SKM-1 treated with dmso at 0.1 percent for 144 hours (cell line): Measurements from ENCODE around the gene NUDT4B.
"Not testable (repeated sequence)": the region's sequence is repeated elsewhere in the genome, so short reads cannot be mapped to it uniquely, and the experiment has no call there.

Experiments
- DNase-seq: peaks from one replicate; lab custom pipeline; 2025; ENCODE audit not compliant: unreplicated experiment; lab: John Stamatoyannopoulos, UW

Gene NUDT4B

DNA sequence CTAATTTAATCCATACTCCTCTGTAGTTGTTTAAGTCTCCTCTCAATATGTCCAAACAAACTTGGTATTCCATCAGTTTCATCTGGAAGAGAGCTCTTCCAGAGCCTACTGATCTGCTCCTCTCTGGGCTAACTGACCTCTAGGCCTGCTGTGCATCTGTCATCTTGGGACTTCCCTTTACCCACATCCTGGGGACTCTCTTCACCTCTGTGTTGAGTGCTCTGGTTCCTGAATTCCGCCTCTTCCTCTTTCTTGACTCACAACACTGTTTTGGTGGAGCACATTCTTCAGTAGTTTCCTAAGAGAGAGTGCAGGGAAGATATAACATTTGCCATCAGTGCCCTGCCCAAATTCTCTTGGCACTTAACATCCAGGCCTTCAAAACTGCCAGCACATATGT, 13.0 kb upstream of the NUDT4B start:
- DNase-seq: not testable (repeated sequence)

- DNase-seq: not testable (repeated sequence)
Measured at GRCh38 chr1:148738667-148739066, 9.9 kb upstream of the NUDT4B start.

- not testable (repeated sequence) for DNase-seq
Measured at GRCh38 chr1:148743200-148743599, 5.4 kb upstream of the NUDT4B start.

DNA sequence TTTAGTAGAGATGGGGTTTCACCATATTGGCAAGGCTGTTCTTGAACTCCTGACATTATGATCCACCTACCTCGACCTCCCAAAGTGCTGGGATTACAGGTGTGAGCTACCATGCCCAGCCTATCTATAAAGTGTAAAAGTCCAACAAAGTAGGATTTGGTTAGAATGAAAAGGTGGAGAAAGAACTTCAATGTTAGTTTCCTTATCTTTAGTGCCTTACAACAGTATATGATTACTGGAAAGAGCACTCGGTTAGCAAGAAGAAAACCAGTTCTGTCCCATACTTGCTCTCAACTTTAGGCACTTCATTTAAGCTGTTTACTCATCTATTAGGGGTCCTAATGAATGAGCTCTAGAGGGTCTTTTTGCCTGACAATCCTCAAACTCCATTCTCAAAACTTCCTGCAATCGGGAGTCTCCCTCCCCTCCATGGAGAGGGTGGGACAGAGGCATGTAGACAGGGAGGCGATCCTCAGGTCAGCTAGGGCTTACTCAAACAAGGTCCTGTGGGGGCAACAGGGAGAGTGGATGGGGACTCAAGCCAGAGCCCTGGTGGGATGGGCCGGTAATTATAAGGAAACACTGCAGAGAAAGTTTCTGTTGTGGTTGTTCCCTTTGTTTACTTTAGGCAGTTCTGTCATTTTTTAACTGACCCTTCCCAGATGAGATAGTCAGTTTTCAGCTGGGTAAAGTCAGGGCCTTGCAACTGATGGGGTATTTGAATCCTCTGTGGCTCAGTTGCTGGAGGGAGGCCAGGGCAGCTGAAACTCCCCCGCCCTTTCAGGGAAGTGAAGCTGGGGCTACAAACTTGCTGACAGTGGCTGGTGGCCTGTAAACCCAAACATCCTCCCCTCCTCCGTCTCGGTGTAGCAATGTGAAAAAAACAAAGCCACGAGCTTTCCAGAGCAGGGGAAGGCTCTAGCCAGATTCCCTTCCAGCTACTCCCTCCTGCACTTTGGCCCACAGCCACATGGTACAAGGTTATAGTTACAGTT, 4.6 kb upstream of the NUDT4B start:
- not testable (repeated sequence) for DNase-seq

GRCh38 chr1:148749335-148749681, 734 bp downstream of the NUDT4B start:
- not testable (repeated sequence) for DNase-seq

- DNase-seq: not testable (repeated sequence)
Measured at GRCh38 chr1:148756231-148756630, 7.7 kb downstream of the NUDT4B start.

DNA sequence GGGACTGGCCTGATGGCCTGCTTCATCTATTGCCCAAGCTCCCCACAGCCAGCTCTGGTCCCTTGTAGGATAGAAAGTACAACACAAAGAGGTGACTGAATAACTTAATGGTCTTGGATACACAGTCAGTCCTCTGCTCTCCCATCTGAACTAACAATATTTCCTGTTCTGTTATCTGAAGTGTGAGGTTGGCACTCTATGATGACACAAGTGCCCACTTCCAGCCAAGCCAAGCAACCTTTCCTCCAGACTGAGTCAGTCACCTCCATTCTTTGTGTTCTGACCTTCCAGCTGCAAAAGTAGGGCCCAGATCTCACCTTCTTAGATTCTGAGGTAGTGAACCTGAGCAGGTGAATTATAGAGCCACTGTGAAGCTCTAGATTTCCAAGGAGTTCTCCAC, 8.9 kb downstream of the NUDT4B start:
- DNase-seq: not testable (repeated sequence)

DNA sequence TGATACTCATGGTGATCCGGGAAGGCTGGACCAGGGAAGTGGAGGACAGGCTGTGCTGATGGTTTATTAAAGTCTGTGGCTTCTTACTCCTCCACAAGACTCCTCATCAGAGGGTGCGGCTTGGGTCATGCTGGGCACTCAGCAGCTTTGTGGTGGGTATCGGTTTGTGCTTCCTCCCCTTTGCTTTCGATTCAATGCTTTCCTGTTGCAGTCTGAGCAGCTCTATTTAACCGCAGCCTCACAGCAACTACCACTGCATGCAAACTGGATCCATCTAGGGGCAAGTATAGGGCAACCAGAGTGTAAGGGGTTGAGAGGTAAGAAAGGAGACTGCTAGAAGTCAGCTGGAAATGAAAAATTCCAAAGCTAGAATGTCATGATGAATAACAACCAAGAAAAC, 9.8 kb downstream of the NUDT4B start:
- not testable (repeated sequence) for DNase-seq

DNA sequence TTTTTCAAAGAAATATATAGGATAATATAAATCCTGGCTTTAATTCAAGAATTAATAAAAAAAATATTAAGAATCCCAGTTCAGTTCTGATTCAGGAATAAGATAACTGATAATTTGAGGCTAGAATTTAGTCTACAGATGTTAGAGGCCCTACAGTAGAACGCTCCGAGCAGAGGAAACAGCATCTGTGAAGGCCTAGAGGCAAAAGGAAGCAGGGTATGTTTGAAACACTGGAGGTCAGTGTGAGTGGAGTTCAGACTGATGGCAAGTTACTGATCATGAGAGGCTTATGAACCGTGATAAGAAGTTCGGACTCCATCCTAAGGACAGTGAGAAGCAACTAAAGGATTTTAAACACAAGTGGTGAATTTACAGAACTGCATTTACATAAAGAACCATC, 10.4 kb downstream of the NUDT4B start:
- DNase-seq: not testable (repeated sequence)

- DNase-seq: not testable (repeated sequence)
Measured at GRCh38 chr1:148759749-148760148, 11.2 kb downstream of the NUDT4B start.

DNA sequence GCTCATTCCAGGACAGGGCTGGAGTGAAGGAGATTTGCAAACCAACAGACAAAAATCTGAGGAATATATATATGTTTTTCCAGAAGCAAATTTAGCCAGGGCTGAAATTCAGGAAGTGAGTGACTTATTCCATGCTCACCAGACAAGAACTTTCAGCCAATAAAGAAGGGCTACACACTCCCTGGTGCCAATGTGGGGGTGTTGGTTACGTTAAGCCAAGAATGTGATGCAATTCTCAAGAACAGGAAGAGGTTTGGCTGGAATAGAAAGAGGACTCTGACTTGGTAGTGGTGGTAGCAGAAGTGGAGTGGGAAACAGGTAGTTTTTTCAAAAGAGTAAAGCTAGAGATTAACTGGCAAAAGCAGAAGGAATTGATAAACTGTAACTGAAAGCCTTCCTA, 11.6 kb downstream of the NUDT4B start:
- DNase-seq: not testable (repeated sequence)

GRCh38 chr1:148761360-148761759, 12.8 kb downstream of the NUDT4B start:
- DNase-seq: not testable (repeated sequence)

GRCh38 chr1:148765238-148766019, 16.9 kb downstream of the NUDT4B start:
- not testable (repeated sequence) for DNase-seq

GRCh38 chr1:148768541-148768940, 20.0 kb downstream of the NUDT4B start:
- not testable (repeated sequence) for DNase-seq

GRCh38 chr1:148769495-148769894, 20.9 kb downstream of the NUDT4B start:
- not testable (repeated sequence) for DNase-seq

- DNase-seq: not testable (repeated sequence)
Measured at GRCh38 chr1:148773690-148774089, 25.1 kb downstream of the NUDT4B start.

- DNase-seq: not testable (repeated sequence)
Measured at GRCh38 chr1:148774102-148774501, 25.5 kb downstream of the NUDT4B start.

- DNase-seq: not testable (repeated sequence)
Measured at GRCh38 chr1:148775263-148775662, 26.7 kb downstream of the NUDT4B start.

- not testable (repeated sequence) for DNase-seq
Measured at GRCh38 chr1:148777649-148778048, 29.1 kb downstream of the NUDT4B start.

GRCh38 chr1:148780404-148780803, 31.8 kb downstream of the NUDT4B start:
- not testable (repeated sequence) for DNase-seq

DNA sequence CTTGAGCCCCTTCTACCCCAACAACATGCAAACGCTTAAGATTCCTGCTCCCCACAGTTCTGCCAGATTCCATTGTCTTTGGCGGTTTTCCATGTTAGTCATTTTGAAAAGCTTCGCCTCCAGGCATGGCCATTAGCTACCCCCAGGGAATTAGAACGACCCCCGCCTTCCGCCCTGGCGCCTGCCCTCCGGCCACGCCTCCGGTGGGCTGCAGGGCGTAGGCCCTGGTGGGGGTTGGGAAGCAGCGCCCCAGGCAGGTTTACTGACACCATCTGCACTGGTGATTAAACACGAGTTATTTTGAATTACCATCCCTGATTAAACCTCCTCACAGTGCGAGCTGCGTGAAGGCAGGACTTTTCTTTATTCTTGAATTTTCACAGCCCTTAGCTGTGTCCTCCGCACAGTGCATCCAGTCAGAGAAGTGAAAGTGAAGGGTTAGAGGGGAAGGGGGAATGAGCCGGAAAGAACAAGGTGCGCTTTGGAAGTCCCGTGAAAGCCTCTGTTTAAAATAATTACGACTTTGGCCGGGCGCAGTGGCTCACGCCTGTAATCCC, 43.0 kb downstream of the NUDT4B start:
- not testable (repeated sequence) for DNase-seq
